Thyroid gland (tissue), 4 donors: ENCODE measurements around the gene ADH7.

Source experiments
- POLR2A ChIP-seq, 2 donors: fragments of 450-650 bp; IDR thresholded peaks; one replicate each; pipeline ENCODE4 v1.6.1; 2017; ENCODE audit warnings: antibody characterized with exemption in 2 of 2, mild to moderate bottlenecking in 2 of 2, moderate library complexity in 1 of 2
- TF ChIP-seq, protein P1 (sequence below), 6 experiments: fragments of 200-600 bp in 3 of 6; fragments of 450-650 bp in 3 of 6; sonication (generic) in 3 of 6; IDR thresholded peaks; one replicate each; pipeline ENCODE4 v1.5.1; 2016 to 2019; ENCODE audit warnings: antibody characterized with exemption in 6 of 6, mild to moderate bottlenecking in 2 of 6, inconsistent platforms in 1 of 6, moderate library complexity in 1 of 6

DNA sequence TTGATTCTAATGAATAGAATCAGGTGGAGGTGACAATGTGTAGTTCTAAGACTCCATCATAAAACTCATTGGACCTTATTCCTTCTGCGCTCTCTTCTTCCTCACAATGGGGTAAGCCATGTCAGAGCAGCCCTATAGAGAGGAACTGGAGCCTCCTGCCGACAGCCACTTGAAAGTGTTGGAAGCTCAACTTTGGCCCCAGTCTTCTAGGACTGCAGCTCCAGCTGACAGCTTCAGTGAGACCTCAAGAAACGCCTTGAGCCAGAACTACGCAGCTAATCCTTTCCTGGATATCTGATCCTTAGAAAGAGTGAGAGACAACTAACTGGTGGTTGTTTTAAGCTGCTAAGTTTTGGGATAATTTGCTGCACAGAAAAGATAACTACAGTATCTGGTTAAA lies 22.1 kb upstream of the ADH7 start:
- TF ChIP-seq, protein P1, sequence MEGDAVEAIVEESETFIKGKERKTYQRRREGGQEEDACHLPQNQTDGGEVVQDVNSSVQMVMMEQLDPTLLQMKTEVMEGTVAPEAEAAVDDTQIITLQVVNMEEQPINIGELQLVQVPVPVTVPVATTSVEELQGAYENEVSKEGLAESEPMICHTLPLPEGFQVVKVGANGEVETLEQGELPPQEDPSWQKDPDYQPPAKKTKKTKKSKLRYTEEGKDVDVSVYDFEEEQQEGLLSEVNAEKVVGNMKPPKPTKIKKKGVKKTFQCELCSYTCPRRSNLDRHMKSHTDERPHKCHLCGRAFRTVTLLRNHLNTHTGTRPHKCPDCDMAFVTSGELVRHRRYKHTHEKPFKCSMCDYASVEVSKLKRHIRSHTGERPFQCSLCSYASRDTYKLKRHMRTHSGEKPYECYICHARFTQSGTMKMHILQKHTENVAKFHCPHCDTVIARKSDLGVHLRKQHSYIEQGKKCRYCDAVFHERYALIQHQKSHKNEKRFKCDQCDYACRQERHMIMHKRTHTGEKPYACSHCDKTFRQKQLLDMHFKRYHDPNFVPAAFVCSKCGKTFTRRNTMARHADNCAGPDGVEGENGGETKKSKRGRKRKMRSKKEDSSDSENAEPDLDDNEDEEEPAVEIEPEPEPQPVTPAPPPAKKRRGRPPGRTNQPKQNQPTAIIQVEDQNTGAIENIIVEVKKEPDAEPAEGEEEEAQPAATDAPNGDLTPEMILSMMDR (IDR thresholded peaks at IDR 0.05), result no peak
- TF ChIP-seq POLR2A (IDR thresholded peaks at IDR 0.05), result no peak
